ENCODE results near the gene PGK2.

GRCh38 chr6:49799090-49799489 lies 12.0 kb upstream of the PGK2 start:
- TF ChIP-seq, protein P1, sequence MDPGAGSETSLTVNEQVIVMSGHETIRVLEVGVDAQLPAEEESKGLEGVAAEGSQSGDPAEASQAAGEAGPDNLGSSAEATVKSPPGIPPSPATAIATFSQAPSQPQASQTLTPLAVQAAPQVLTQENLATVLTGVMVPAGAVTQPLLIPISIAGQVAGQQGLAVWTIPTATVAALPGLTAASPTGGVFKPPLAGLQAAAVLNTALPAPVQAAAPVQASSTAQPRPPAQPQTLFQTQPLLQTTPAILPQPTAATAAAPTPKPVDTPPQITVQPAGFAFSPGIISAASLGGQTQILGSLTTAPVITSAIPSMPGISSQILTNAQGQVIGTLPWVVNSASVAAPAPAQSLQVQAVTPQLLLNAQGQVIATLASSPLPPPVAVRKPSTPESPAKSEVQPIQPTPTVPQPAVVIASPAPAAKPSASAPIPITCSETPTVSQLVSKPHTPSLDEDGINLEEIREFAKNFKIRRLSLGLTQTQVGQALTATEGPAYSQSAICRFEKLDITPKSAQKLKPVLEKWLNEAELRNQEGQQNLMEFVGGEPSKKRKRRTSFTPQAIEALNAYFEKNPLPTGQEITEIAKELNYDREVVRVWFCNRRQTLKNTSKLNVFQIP (CRISPR knock-in tag; IDR thresholded peaks at IDR 0.05; ENCODE audit: borderline replicate concordance, low read depth): no peak
- TF ChIP-seq ZNF70 (CRISPR knock-in tag; IDR thresholded peaks at IDR 0.05): no peak
